HFF-Myc (cell line): ENCODE data around the gene STIMATE.

Source experiments
- DNase-seq: peaks from one replicate; pipeline ENCODE4 v3.0.0-alpha.2; 2011; ENCODE audit warnings: low read depth; ENCODE audit errors: extremely low read depth
- H3K4me3 ChIP-seq: replicated peaks from 2 replicates; pipeline ENCODE4 v1.5.1; 2011; ENCODE audit warnings: low read depth, mild to moderate bottlenecking, control low read depth, low read length
- CTCF ChIP-seq: IDR thresholded peaks from 2 replicates; pipeline ENCODE4 v1.5.1; 2012; ENCODE audit warnings: mild to moderate bottlenecking, low read depth, low read length, control low read depth; ENCODE audit errors: missing control alignments

The STIMATE gene

DNA sequence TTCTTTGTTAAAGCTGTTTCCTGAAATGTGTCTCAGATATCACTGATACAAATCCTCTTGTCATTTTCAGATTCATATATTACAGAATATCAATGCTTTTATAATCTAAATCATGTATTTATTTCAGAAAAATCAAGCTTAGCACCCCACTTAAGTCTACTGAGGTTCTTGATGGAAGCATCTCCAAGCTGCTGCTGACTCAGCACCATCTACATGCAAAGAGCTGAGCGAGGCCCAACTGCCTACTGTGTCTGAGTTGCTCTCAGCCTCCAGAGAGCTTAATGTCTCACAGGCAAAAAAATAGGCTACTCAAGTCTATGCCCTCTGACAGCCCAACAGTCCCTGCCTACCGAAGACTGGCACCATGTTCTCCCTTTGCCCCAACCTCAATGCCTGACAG is 29.2 kb upstream of the STIMATE start:
- H3K4me3 ChIP-seq, result no peak overlapping the region
- no peak for DNase-seq
- no peak for TF ChIP-seq CTCF

GRCh38 chr3:52925405-52926313 is 28.3 kb upstream of the STIMATE start:
- DNase-seq, result no peak
- no peak overlapping the region for H3K4me3 ChIP-seq
- TF ChIP-seq CTCF, result no peak

DNA sequence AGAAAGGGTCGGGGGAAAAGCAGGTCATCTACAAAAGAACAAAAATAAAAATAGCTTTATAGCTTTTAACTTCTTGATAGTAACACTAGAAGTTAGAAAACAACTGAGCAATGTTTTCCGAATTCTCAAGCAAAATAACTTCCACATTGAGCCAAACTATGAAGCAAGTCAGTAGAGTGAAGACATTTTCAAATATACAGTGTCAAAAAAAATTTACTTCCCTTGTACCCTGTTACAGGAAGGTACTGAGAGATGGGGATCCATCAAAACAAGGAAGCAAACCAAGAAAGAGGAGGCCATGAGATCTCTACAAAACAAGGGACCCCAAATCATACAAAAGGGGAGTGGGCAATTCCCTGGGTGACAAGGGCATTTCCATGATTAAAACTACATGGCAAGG is 26.6 kb upstream of the STIMATE start:
- no peak for TF ChIP-seq CTCF
- DNase-seq, result no peak
- H3K4me3 ChIP-seq, result no peak overlapping the region

DNA sequence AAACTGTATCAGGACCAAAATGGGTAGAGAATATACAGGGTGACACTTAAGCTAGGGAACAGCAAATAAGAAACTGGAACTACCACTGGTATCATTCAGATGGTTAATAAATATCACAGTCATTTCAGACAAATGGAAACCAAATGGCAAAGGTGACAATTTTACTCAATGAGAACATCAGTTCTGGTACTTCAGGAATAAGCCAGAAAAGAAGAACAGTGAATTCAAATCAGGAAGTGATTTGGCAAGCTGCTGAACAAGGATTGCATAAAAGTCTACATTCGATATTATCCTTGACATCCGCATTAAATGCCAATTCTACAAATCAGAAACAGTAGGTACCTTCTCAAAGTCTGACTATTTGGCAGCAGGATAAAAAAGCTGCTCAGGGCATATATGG is 23.5 kb upstream of the STIMATE start:
- no peak for DNase-seq
- no peak for TF ChIP-seq CTCF
- no peak overlapping the region for H3K4me3 ChIP-seq

- no peak overlapping the region for H3K4me3 ChIP-seq
- DNase-seq, result no peak
- TF ChIP-seq CTCF, result no peak
Measured at GRCh38 chr3:52917044-52917443, 19.7 kb upstream of the STIMATE start.

DNA sequence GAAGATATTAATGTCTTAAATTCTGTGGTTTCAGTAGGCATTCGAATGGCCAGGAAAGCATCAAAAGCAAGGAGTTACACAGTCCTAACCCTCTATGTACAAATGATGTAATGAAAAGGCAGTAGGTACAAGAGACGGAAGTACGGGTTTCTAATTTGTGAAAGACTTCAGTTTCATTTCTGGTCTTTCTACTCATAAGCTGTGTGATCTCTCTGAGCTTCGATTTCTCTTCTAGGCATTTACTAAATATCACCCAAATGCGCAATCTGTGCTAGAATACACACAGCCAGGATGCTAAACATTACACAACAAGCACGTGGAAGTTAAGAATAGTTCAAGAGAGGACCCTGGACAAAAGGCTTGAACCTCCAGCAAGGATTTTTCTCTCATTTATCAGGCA is 17.9 kb upstream of the STIMATE start:
- TF ChIP-seq CTCF, result no peak
- no peak for DNase-seq
- H3K4me3 ChIP-seq, result no peak overlapping the region
